MCF 10A (cell line): ENCODE measurements around the gene MUC5AC. TPM values are rescaled to one million over a fixed set of nuclear protein-coding genes. Genes with fewer than 3 reads are reported as not detected.

ENCODE experiments used
- BruUV-seq: library from RNA; stranded (reverse); fragments of 400-500 nt; replicated peaks from 2 replicates; lab custom pipeline; 2021; lab: Mats Ljungman, UMichigan
- CTCF ChIA-PET: fragments of 300-600 bp; sonication (Branson Sonifier 250); formaldehyde crosslinking; extraction: SDS; loops from one replicate; lab custom pipeline; 2021; ENCODE audit warnings: antibody characterized with exemption, inconsistent platforms; lab: Yijun Ruan, JAX
- POLR2A ChIA-PET: fragments of 300-600, 350-650 bp; sonication (Branson Sonifier 250); formaldehyde crosslinking; extraction: SDS; loops from one replicate; lab custom pipeline; 2020; ENCODE audit warnings: antibody characterized with exemption, inconsistent platforms; lab: Yijun Ruan, JAX
- DNase-seq: peaks from one replicate; pipeline ENCODE4 v3.0.0-alpha.2; 2018; ENCODE audit not compliant: unreplicated experiment
- H3K27ac Mint-ChIP-seq: one replicate; pipeline ENCODE4 v1.8.0; 2022; ENCODE audit warnings: mild to moderate bottlenecking, low read depth, mixed read lengths; ENCODE audit not compliant: unreplicated experiment
- H3K27me3 Mint-ChIP-seq: one replicate; pipeline ENCODE4 v1.8.0; 2022; ENCODE audit warnings: mixed read lengths; ENCODE audit not compliant: insufficient read depth, unreplicated experiment
- H3K36me3 Mint-ChIP-seq: one replicate; pipeline ENCODE4 v1.8.0; 2022; ENCODE audit warnings: mild to moderate bottlenecking, moderate library complexity, mixed read lengths; ENCODE audit not compliant: insufficient read depth, unreplicated experiment
- H3K4me1 Mint-ChIP-seq: one replicate; pipeline ENCODE4 v1.8.0; 2022; ENCODE audit warnings: mixed read lengths; ENCODE audit not compliant: insufficient read depth, unreplicated experiment
- H3K4me3 Mint-ChIP-seq: one replicate; pipeline ENCODE4 v1.8.0; 2022; ENCODE audit warnings: mild to moderate bottlenecking, moderate library complexity, mixed read lengths; ENCODE audit not compliant: unreplicated experiment
- H3K9me3 Mint-ChIP-seq: one replicate; pipeline ENCODE4 v1.8.0; 2022; ENCODE audit warnings: mixed read lengths; ENCODE audit not compliant: unreplicated experiment
- CTCF ChIP-seq: fragments of 200-600 bp; IDR thresholded peaks from one replicate; pipeline ENCODE4 v1.8.0; 2022; ENCODE audit warnings: antibody characterized with exemption, mild to moderate bottlenecking; ENCODE audit not compliant: unreplicated experiment
- intact Hi-C: fragments of 100-400 bp; cut with micrococcal nuclease; formaldehyde crosslinking; loops from 2 replicates; pipeline ENCODE4 v1.14.1; 2022
- total RNA-seq: library from RNA; stranded (reverse); gene quantifications from 2 replicates; pipeline ENCODE4 v1.2.3, GENCODE V29; 2022

Gene MUC5AC
- total RNA-seq, 1 experiment from 2014 or later = not detected

GRCh38 chr11:1234771-1235305, 77.1 kb downstream of the MUC5AC start:
- Mint-ChIP-seq H3K36me3 (no peaks in the 10 kb centered on the region), H3K27ac (no peak overlapping the region), H3K4me1 (no peaks in the 10 kb centered on the region), H3K27me3 (no peaks in the 10 kb centered on the region), H3K9me3 (no peaks in the 10 kb centered on the region), H3K4me3 (no peak overlapping the region)
- POLR2A ChIA-PET = no interaction called here
- TF ChIP-seq CTCF = no peak
- no TSS peak for BruUV-seq
- intact Hi-C loops = no loop called here
- CTCF ChIA-PET = no interaction called here
- no peak for DNase-seq

DNA sequence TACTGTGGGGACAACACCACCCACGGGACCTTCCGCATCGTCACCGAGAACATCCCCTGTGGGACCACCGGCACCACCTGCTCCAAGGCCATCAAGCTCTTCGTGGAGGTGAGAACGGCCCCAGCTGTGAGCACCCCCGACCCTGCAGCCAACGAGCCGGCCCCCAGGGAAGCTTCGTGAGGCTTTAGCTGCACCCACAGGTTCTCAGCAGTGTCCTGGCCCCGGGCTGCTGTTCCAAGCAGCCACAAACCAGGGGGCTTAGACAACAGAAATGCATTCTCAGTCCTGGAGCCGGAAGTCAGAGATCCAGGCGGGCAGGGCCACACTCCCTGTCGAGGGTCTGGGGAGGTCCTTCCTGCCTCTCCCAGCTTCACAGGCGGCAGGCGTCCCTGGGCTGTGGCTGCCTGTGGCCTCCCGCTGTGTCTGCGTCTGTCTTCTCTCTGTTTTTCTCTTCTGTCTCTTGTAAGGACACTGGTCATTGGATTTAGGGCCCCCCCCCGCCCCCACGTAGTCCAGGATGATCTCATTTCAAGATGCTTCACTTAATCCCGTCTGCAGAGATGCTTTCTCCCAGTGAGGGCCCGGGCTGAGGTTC, 77.7 kb downstream of the MUC5AC start:
- ChIA-PET POLR2A (no interaction called here), CTCF (interaction anchor here (0.6 kb wide), 1 partner anchor 417 kb away, joined by 3 read pairs; no protein-coding TSS in a partner anchor)
- Mint-ChIP-seq H3K36me3 (no peaks in the 10 kb centered on the region), H3K4me3 (no peak overlapping the region), H3K4me1 (no peaks in the 10 kb centered on the region), H3K27me3 (no peaks in the 10 kb centered on the region), H3K27ac (no peak overlapping the region), H3K9me3 (no peaks in the 10 kb centered on the region)
- TF ChIP-seq CTCF = no peak
- DNase-seq = no peak
- no TSS peak for BruUV-seq
- intact Hi-C loops = no loop called here

- Mint-ChIP-seq H3K36me3 (no peaks in the 10 kb centered on the region), H3K4me3 (no peak overlapping the region), H3K4me1 (no peaks in the 10 kb centered on the region), H3K27me3 (no peaks in the 10 kb centered on the region), H3K9me3 (no peaks in the 10 kb centered on the region), H3K27ac (no peak overlapping the region)
- POLR2A ChIA-PET = no interaction called here
- BruUV-seq = no TSS peak
- CTCF ChIA-PET = interaction anchor here (0.6 kb wide), 1 partner anchor 417 kb away, joined by 3 read pairs; no protein-coding TSS in a partner anchor
- DNase-seq = no peak
- TF ChIP-seq CTCF = no peak
- intact Hi-C loops = no loop called here
Measured at GRCh38 chr11:1235901-1236315, 78.2 kb downstream of the MUC5AC start.

DNA sequence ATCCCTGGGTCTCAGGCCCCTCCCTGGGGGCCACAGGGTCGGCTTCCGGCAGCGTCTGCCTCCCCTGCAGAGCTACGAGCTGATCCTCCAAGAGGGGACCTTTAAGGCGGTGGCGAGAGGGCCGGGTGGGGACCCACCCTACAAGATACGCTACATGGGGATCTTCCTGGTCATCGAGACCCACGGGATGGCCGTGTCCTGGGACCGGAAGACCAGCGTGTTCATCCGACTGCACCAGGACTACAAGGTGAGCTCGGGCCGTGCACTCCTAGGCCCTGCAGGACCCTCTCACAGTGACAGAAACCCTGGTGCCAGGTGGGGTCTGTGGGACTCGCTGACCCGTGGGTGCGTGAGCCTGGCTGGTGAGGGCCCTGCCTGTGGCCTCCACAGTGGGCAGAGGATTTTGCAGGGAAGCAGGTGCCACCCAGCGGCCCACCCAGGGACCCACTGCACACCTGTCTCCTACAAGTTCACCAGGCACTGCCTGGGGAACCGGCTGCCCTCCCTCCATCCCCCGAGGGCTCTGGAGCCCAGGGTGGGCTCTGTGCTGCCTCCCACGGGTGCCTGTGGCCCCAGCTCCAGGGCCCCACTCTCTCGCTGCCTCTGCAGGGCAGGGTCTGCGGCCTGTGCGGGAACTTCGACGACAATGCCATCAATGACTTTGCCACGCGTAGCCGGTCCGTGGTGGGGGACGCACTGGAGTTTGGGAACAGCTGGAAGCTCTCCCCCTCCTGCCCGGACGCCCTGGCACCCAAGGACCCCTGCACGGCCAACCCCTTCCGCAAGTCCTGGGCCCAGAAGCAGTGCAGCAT, 78.8 kb downstream of the MUC5AC start:
- TF ChIP-seq CTCF = no peak
- intact Hi-C loops = no loop called here
- no peak for DNase-seq
- H3K4me1 Mint-ChIP-seq = no peaks in the 10 kb centered on the region
- H3K9me3 Mint-ChIP-seq = no peaks in the 10 kb centered on the region
- no peak overlapping the region for H3K4me3 Mint-ChIP-seq
- H3K27ac Mint-ChIP-seq = no peak overlapping the region
- H3K27me3 Mint-ChIP-seq = no peaks in the 10 kb centered on the region
- ChIA-PET CTCF (interaction anchor here (0.6 kb wide), 1 partner anchor 34 kb away, joined by 3 read pairs; no protein-coding TSS in a partner anchor), POLR2A (interaction anchor here (0.6 kb wide), 1 partner anchor 295 kb away, joined by 3 read pairs; no protein-coding TSS in a partner anchor)
- H3K36me3 Mint-ChIP-seq = no peaks in the 10 kb centered on the region
- no TSS peak for BruUV-seq
